Adipocyte (in vitro differentiated cells): ENCODE data around the gene SLC20A1.

Experiments used
- DNase-seq: peaks from one replicate; pipeline ENCODE4 v3.0.0-alpha.2; 2015; ENCODE audit warnings: low read depth
- H3K27me3 ChIP-seq: replicated peaks from 2 replicates; pipeline ENCODE4 v1.7.0; 2013; ENCODE audit warnings: mild to moderate bottlenecking, low read length, moderate library complexity; ENCODE audit not compliant: control insufficient read depth, insufficient read depth
- H3K36me3 ChIP-seq: 2 replicates; pipeline ENCODE4 v1.7.0; 2013; ENCODE audit warnings: low read length, mild to moderate bottlenecking, moderate library complexity; ENCODE audit not compliant: control insufficient read depth, insufficient read depth, severe bottlenecking
- H3K4me1 ChIP-seq: 2 replicates; pipeline ENCODE4 v1.7.0; 2013; ENCODE audit warnings: mild to moderate bottlenecking, low read length, moderate library complexity; ENCODE audit not compliant: control insufficient read depth, insufficient read depth
- H3K4me3 ChIP-seq: 2 replicates; pipeline ENCODE4 v1.7.0; 2013; ENCODE audit warnings: mild to moderate bottlenecking, low read length, moderate library complexity
- H3K9ac ChIP-seq: 2 replicates; pipeline ENCODE4 v1.7.0; 2013; ENCODE audit warnings: mild to moderate bottlenecking, low read length, moderate library complexity
- H3K9me3 ChIP-seq: 2 replicates; pipeline ENCODE4 v1.7.0; 2013; ENCODE audit warnings: mild to moderate bottlenecking, low read length, moderate library complexity; ENCODE audit not compliant: control insufficient read depth

Gene SLC20A1

GRCh38 chr2:112640800-112641675, 4.7 kb upstream of the SLC20A1 start:
- no peaks in the 10 kb centered on the region for H3K27me3 ChIP-seq
- peaks cover 30% of the 10 kb centered on the region for H3K4me1 ChIP-seq
- H3K9ac ChIP-seq: peak overlapping the region; percentile 30
- H3K4me3 ChIP-seq: no peak overlapping the region
- DNase-seq: peak; percentile 66
- H3K9me3 ChIP-seq: no peaks in the 10 kb centered on the region
- H3K36me3 ChIP-seq: no peaks in the 10 kb centered on the region

GRCh38 chr2:112641701-112642100, 4.0 kb upstream of the SLC20A1 start:
- H3K4me3 ChIP-seq: no peak overlapping the region
- no peak for DNase-seq
- H3K9me3 ChIP-seq: no peaks in the 10 kb centered on the region
- H3K27me3 ChIP-seq: no peaks in the 10 kb centered on the region
- H3K9ac ChIP-seq: peak overlapping the region; percentile 30
- peaks cover 30% of the 10 kb centered on the region for H3K4me1 ChIP-seq
- H3K36me3 ChIP-seq: no peaks in the 10 kb centered on the region

- H3K4me1 ChIP-seq: peaks cover 38% of the 10 kb centered on the region
- peaks cover 1% of the 10 kb centered on the region for H3K36me3 ChIP-seq
- no peak for DNase-seq
- H3K9ac ChIP-seq: no peak overlapping the region
- no peaks in the 10 kb centered on the region for H3K9me3 ChIP-seq
- H3K27me3 ChIP-seq: no peaks in the 10 kb centered on the region
- no peak overlapping the region for H3K4me3 ChIP-seq
These were observed 3.2 kb upstream of the SLC20A1 start for GRCh38 chr2:112642561-112642960.

- Histone ChIP-seq H3K9ac (no peak overlapping the region), H3K4me3 (no peak overlapping the region), H3K27me3 (no peaks in the 10 kb centered on the region), H3K4me1 (peaks cover 42% of the 10 kb centered on the region), H3K36me3 (peaks cover 5% of the 10 kb centered on the region), H3K9me3 (no peaks in the 10 kb centered on the region)
- no peak for DNase-seq
These were observed 2.8 kb upstream of the SLC20A1 start for GRCh38 chr2:112642966-112643365.

- Histone ChIP-seq H3K4me1 (peaks cover 48% of the 10 kb centered on the region), H3K4me3 (no peak overlapping the region), H3K27me3 (no peaks in the 10 kb centered on the region), H3K9me3 (no peaks in the 10 kb centered on the region), H3K36me3 (peaks cover 9% of the 10 kb centered on the region), H3K9ac (no peak overlapping the region)
- no peak for DNase-seq
These were observed 2.3 kb upstream of the SLC20A1 start for GRCh38 chr2:112643488-112643887.

- peaks cover 18% of the 10 kb centered on the region for H3K36me3 ChIP-seq
- H3K9me3 ChIP-seq: no peaks in the 10 kb centered on the region
- H3K4me3 ChIP-seq: peak overlapping the region; percentile 96
- peak; percentile 30 for DNase-seq
- peak overlapping the region; percentile 94 for H3K9ac ChIP-seq
- peaks cover 56% of the 10 kb centered on the region for H3K4me1 ChIP-seq
- no peaks in the 10 kb centered on the region for H3K27me3 ChIP-seq
These were observed 1.4 kb upstream of the SLC20A1 start for GRCh38 chr2:112644155-112644932.

- DNase-seq: no peak
These were observed 818 bp upstream of the SLC20A1 start for GRCh38 chr2:112644933-112645309.

GRCh38 chr2:112646102-112646719, 472 bp downstream of the SLC20A1 start:
- peak; percentile 78 for DNase-seq
- H3K9me3 ChIP-seq: no peaks in the 10 kb centered on the region
- peaks cover 34% of the 10 kb centered on the region for H3K36me3 ChIP-seq
- peaks cover 46% of the 10 kb centered on the region for H3K4me1 ChIP-seq
- H3K9ac ChIP-seq: peak overlapping the region; percentile 94
- H3K4me3 ChIP-seq: peak overlapping the region; percentile 96
- no peaks in the 10 kb centered on the region for H3K27me3 ChIP-seq

More at GRCh38 chr2:112644933-112645309, 818 bp upstream of the SLC20A1 start:
- no peaks in the 10 kb centered on the region for H3K9me3 ChIP-seq
- H3K27me3 ChIP-seq: no peaks in the 10 kb centered on the region
- H3K9ac ChIP-seq: peak overlapping the region; percentile 94
- peaks cover 23% of the 10 kb centered on the region for H3K36me3 ChIP-seq
- peaks cover 59% of the 10 kb centered on the region for H3K4me1 ChIP-seq
- H3K4me3 ChIP-seq: peak overlapping the region; percentile 96

GRCh38 chr2:112646791-112647689, 1.3 kb downstream of the SLC20A1 start:
- no peaks in the 10 kb centered on the region for H3K27me3 ChIP-seq
- no peaks in the 10 kb centered on the region for H3K9me3 ChIP-seq
- H3K4me3 ChIP-seq: peak overlapping the region; percentile 96
- H3K36me3 ChIP-seq: peaks cover 42% of the 10 kb centered on the region
- H3K9ac ChIP-seq: peak overlapping the region; percentile 94
- DNase-seq: peak; percentile 57
- H3K4me1 ChIP-seq: peaks cover 40% of the 10 kb centered on the region

GRCh38 chr2:112648081-112648480, 2.3 kb downstream of the SLC20A1 start:
- Histone ChIP-seq H3K4me1 (peaks cover 40% of the 10 kb centered on the region), H3K9ac (peak overlapping the region; percentile 94), H3K27me3 (no peaks in the 10 kb centered on the region), H3K9me3 (no peaks in the 10 kb centered on the region), H3K36me3 (peaks cover 52% of the 10 kb centered on the region), H3K4me3 (peak overlapping the region; percentile 96)
- DNase-seq: no peak
